Measurements from ENCODE around the gene IGFBP5. TPM values are rescaled to one million over a fixed set of nuclear protein-coding genes. Genes with fewer than 3 reads are reported as not detected.

The IGFBP5 gene
- total and polyA plus RNA-seq, 2 donors (not counting 3 experiments of a cell fraction or from before 2014, with no cell fraction given) = 0.06 TPM; not detected in 1

DNA sequence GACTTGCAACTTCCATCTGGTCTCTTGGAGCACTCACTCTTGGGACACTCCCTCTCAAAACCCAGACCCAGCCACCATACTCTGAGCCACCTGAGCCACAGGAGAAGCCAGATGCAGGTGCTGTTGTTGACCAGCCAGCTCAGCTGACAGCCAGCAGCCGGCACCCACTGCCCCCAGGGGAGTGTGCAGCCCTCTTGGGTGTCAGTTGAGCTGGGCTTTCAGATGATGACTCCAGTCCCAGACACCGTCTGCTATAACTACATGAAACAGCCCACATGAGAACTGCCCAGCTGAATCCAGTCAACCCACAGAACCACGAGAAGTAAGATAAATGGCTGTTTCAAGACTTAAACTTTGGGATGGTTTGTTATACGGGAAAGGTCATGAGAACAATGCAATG, 72.8 kb downstream of the IGFBP5 start:
- CTCF ChIA-PET = interaction anchor here (0.8 kb wide), 1 partner anchor 103 kb away, joined by 3 read pairs; no protein-coding TSS in a partner anchor
- POLR2A ChIA-PET = no interaction called here
- no peak for FAIRE-seq
- no peak overlapping the region for H2AFZ ChIP-seq (ENCODE audit: low read depth, low read length)
- dilution Hi-C loops (cut with MboI; ENCODE audit: extremely low pct_ligation_motif_present, low sequenced_read_pairs) = no loop called here
- H3K27me3 ChIP-seq (ENCODE audit: control insufficient read depth in 2 of 2, insufficient read depth in 2 of 2, low read length in 2 of 2) = peaks cover 2 to 3% of the 10 kb centered on the region in 2 experiments
- TF ChIP-seq, protein P1, sequence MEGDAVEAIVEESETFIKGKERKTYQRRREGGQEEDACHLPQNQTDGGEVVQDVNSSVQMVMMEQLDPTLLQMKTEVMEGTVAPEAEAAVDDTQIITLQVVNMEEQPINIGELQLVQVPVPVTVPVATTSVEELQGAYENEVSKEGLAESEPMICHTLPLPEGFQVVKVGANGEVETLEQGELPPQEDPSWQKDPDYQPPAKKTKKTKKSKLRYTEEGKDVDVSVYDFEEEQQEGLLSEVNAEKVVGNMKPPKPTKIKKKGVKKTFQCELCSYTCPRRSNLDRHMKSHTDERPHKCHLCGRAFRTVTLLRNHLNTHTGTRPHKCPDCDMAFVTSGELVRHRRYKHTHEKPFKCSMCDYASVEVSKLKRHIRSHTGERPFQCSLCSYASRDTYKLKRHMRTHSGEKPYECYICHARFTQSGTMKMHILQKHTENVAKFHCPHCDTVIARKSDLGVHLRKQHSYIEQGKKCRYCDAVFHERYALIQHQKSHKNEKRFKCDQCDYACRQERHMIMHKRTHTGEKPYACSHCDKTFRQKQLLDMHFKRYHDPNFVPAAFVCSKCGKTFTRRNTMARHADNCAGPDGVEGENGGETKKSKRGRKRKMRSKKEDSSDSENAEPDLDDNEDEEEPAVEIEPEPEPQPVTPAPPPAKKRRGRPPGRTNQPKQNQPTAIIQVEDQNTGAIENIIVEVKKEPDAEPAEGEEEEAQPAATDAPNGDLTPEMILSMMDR (IDR thresholded peaks at IDR 0.05; ENCODE audit: extremely low read depth in 1 of 2, insufficient read depth in 1 of 2, low read depth in 1 of 2, low read length in 2 of 2) = no peak
- no peak for TF ChIP-seq POLR2AphosphoS5 (IDR thresholded peaks at IDR 0.05; ENCODE audit: insufficient read depth, low read depth, low read length)
- no peak for TF ChIP-seq FOS (IDR thresholded peaks at IDR 0.05; ENCODE audit: borderline replicate concordance, insufficient read depth, low read length)
- no peak for TF ChIP-seq POLR2A (IDR thresholded peaks at IDR 0.05; ENCODE audit: low read depth, low read length)
- no peak for TF ChIP-seq EZH2 (IDR thresholded peaks at IDR 0.05; ENCODE audit: borderline replicate concordance, low read depth, low read length, severe bottlenecking)
- TF ChIP-seq JUN (IDR thresholded peaks at IDR 0.05; ENCODE audit: borderline replicate concordance, insufficient read depth, insufficient read length, low read depth) = no peak
- no peak for TF ChIP-seq MYC (IDR thresholded peaks at IDR 0.05; ENCODE audit: low read depth, low read length)
- TF ChIP-seq GATA2 (IDR thresholded peaks at IDR 0.05; ENCODE audit: insufficient read depth, insufficient read length, low read depth, low read length) = no peak
- TF ChIP-seq, protein P2, sequence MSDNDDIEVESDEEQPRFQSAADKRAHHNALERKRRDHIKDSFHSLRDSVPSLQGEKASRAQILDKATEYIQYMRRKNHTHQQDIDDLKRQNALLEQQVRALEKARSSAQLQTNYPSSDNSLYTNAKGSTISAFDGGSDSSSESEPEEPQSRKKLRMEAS (IDR thresholded peaks at IDR 0.05; ENCODE audit: insufficient read depth, insufficient read length) = no peak
- no peaks in the 10 kb centered on the region for H3K79me2 ChIP-seq (ENCODE audit: control insufficient read depth, insufficient read depth, low read length)
- no peak overlapping the region for H3K9ac ChIP-seq (replicated peaks; ENCODE audit: extremely low read depth, insufficient read depth, low read length)
- H4K20me1 ChIP-seq (replicated peaks; ENCODE audit: control insufficient read depth, extremely low read depth, insufficient read depth, low read length) = no peaks in the 10 kb centered on the region
- no peaks in the 10 kb centered on the region for H3K9me1 ChIP-seq (replicated peaks; ENCODE audit: control insufficient read depth, extremely low read depth, insufficient read depth, low read length)
- DNase-seq (ENCODE audit: low read depth, low spot score) = no peak
- no peak overlapping the region for H3K4me3 ChIP-seq (replicated peaks in 1 of 3; ENCODE audit: insufficient read depth in 1 of 3, low read depth in 1 of 3, low read length in 3 of 3)
- intact Hi-C loops (cut with micrococcal nuclease) = no loop called here
- no peaks in the 10 kb centered on the region for H3K36me3 ChIP-seq (ENCODE audit: control insufficient read depth in 2 of 2, extremely low read depth in 1 of 2, insufficient read depth in 2 of 2, low read length in 2 of 2)
- no peaks in the 10 kb centered on the region for H3K4me1 ChIP-seq (ENCODE audit: control insufficient read depth, extremely low read depth, insufficient read depth, low read length)
- BruUV-seq (replicated peaks) = no TSS peak
- H3K27ac ChIP-seq (ENCODE audit: insufficient read depth, low read depth, low read length) = no peak overlapping the region
- no peak overlapping the region for H3K4me2 ChIP-seq (ENCODE audit: insufficient read depth, low read length)
- H3K9me3 ChIP-seq (replicated peaks; ENCODE audit: control insufficient read depth, insufficient read depth, low read length) = no peaks in the 10 kb centered on the region

Other genes starting within 250 kb of the IGFBP5 start
- gene RPL37A, start 196.7 kb downstream of the IGFBP5 start, total RNA-seq = 2,628 and 2,952 TPM in 2 replicates
- 1,143 and 1,889 TPM in 2 replicates for gene RPL37A, start 196.7 kb downstream of the IGFBP5 start, polyA plus RNA-seq
- 212 and 229 TPM in 2 replicates for gene IGFBP2, start 62.1 kb downstream of the IGFBP5 start, total RNA-seq
- 261 and 387 TPM in 2 replicates for gene IGFBP2, start 62.1 kb downstream of the IGFBP5 start, polyA plus RNA-seq
- not detected in 2 replicates for gene TNP1, start 164.5 kb upstream of the IGFBP5 start, total RNA-seq
- gene TNP1, start 164.5 kb upstream of the IGFBP5 start, polyA plus RNA-seq = not detected in 2 replicates